GM20000 (cell line): ENCODE results near the gene DOK3.
A peak's percentile ranks its signal among the peaks of the same experiment; 100 is the strongest.

Source experiments
- DNase-seq: peaks from one replicate; pipeline ENCODE4 v3.0.0; 2012; ENCODE audit warnings: low spot score
- CTCF ChIP-seq: IDR thresholded peaks from 2 replicates; pipeline ENCODE4 v1.5.1; 2012; ENCODE audit warnings: mild to moderate bottlenecking, control low read depth; ENCODE audit errors: extremely low read depth, missing control alignments

The DOK3 gene

GRCh38 chr5:177553671-177554429 lies 44.2 kb upstream of the DOK3 start:
- DNase-seq: peak; percentile 81
- TF ChIP-seq CTCF: no peak

GRCh38 chr5:177552839-177553455 lies 43.3 kb upstream of the DOK3 start:
- DNase-seq: no peak
- no peak for TF ChIP-seq CTCF

- no peak for DNase-seq
Measured at GRCh38 chr5:177550122-177550521, 40.5 kb upstream of the DOK3 start.

GRCh38 chr5:177548495-177548894 lies 38.9 kb upstream of the DOK3 start:
- TF ChIP-seq CTCF: no peak

More at GRCh38 chr5:177550122-177550521, 40.5 kb upstream of the DOK3 start:
- no peak for TF ChIP-seq CTCF

GRCh38 chr5:177547736-177548135 lies 38.1 kb upstream of the DOK3 start:
- no peak for TF ChIP-seq CTCF
- DNase-seq: no peak

More at GRCh38 chr5:177548495-177548894, 38.9 kb upstream of the DOK3 start:
- DNase-seq: no peak

GRCh38 chr5:177546258-177546741 lies 36.7 kb upstream of the DOK3 start:
- DNase-seq: no peak

More at GRCh38 chr5:177546258-177546741, 36.7 kb upstream of the DOK3 start:
- no peak for TF ChIP-seq CTCF
